GM19328 (cell line): ENCODE data around the gene MYH14.

ENCODE experiments used
- ATAC-seq: cut with Tn5 transposase; IDR thresholded peaks from one replicate; pipeline ENCODE4 v1.9.1; 2021; ENCODE audit warnings: mild to moderate bottlenecking, moderate library complexity; ENCODE audit not compliant: unreplicated experiment

MYH14 gene

DNA sequence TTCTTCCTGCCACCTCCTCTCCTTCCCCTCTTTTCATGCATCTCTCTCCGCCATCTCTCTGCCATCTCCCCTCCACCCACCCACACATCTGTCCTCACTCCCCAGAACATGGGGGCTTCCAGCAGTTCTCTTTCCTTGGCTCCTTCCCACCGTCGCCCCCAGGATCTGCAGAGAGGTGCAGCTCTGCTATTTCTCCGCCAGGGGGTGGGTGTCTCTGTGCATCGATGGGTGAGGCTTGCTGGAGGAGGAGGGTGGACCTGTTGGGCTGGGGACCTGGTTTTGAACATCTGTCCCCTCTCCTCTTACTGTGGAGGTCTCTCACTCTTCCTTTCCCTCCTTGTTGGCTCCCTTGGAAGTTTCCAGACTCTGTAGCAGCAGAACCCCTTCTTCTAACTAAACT lies 51.7 kb downstream of the MYH14 start:
- no peak for ATAC-seq

GRCh38 chr19:50257141-50257540 lies 53.7 kb downstream of the MYH14 start:
- no peak for ATAC-seq

GRCh38 chr19:50258918-50259372 lies 55.5 kb downstream of the MYH14 start:
- no peak for ATAC-seq

DNA sequence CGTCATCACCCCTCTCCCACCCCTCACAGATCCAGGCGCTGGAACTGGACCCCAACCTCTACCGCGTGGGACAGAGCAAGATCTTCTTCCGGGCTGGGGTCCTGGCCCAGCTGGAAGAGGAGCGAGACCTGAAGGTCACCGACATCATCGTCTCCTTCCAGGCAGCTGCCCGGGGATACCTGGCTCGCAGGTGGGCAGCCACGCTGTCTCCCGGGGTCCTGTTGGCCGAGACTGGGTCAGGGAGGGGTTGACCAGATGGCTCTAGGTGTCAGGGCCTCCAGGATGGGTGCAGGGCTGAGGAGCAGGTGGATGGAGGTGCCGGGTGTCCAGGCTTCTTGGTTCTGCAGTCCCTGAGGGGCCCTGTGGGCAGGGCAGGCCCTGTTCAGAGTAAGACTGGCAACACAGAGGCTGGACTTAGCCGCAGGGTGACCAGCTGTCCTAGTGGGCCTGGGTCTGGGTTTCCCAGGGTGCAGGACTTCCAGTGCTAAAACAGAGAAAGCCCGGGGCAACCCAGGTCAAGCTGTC lies 58.1 kb downstream of the MYH14 start:
- no peak for ATAC-seq

DNA sequence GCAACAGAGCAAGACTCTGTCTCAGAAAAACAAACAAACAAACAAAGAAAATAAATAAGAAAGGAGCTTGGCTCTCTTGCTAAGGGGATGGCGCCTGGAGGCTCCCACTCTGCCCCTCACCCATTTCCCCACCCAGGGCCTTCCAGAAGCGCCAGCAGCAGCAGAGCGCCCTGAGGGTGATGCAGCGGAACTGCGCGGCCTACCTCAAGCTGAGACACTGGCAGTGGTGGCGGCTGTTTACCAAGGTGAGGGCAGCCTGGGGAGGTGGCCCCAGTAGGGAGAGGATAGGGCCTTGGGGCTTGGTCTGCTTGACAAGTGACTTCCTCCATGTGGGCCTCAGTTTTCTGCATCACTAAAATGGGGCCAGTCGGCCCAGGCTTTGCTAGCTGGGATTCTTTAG lies 59.8 kb downstream of the MYH14 start:
- ATAC-seq, result no peak

DNA sequence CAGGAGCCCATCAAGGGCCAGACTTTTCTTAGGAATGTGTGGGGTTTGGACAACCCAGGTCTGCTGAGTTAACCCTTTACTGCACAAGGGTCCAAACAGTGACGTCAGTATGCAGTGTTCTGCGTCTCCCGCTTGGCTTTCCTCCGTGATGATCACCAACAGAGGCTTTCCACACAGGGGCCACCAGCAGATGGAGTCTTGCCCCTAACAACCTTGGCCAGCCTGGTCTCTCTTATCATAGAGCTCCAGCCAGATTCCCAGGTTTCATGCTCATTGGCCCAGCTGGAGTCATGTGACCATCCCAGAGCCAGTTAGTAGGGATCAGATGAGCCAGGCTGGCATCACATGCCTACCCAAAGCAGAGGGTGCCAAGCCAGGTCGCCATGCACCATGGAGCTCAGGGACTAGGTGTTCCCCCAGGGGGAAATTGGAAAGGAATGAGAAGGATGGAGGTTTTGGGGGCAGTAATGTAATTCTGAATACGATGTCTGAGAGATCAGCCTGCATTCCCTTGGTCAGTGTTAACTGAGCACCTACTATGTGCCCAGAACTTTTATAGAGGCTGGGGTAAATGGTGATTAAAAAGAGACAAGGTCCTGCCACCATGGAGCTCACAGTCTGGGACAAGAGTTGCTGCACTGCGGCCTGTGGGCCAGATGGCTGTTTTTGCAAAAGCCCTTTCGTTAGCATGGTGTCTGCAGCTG lies 61.2 kb downstream of the MYH14 start:
- ATAC-seq, result no peak

DNA sequence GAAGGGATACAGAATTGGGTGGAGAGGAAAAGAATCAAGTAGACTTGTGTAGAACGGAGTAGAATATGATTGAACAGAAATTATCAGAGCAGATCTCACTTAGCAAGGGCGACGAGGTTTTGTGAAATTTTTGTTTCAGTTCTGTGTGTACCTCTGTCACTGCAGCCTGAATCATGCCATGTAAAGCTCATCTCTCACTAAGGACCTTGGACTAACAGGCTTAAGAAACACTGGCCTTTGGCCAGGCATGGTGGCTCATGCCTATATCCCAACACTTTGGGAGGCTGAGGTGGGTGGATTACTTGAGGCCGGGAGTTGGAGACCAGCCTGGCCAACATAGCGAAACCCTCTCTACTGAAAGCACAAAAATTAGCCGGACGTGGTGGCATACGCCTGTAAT lies 62.6 kb downstream of the MYH14 start:
- no peak for ATAC-seq

DNA sequence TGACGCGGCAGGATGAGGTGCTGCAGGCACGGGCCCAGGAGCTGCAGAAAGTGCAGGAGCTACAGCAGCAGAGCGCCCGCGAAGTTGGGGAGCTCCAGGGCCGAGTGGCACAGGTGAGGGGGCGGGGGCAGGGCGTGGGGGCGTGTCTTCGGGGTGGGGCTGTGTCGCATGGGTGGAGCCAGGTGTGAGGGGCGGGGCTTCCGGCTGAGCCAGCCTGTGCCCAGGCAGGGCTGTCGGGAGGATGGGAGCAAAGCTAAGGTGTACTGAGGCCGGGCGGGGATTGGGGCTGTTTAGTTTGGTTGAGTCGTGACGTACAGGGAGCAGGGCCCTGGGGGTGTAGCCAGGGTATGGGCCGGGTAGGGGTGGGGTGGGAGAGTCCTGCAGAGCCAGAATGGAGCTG lies 63.5 kb downstream of the MYH14 start:
- no peak for ATAC-seq

- ATAC-seq, result no peak
Observed at GRCh38 chr19:50268041-50268440, 64.6 kb downstream of the MYH14 start.

GRCh38 chr19:50268501-50268900 lies 65.1 kb downstream of the MYH14 start:
- no peak for ATAC-seq

DNA sequence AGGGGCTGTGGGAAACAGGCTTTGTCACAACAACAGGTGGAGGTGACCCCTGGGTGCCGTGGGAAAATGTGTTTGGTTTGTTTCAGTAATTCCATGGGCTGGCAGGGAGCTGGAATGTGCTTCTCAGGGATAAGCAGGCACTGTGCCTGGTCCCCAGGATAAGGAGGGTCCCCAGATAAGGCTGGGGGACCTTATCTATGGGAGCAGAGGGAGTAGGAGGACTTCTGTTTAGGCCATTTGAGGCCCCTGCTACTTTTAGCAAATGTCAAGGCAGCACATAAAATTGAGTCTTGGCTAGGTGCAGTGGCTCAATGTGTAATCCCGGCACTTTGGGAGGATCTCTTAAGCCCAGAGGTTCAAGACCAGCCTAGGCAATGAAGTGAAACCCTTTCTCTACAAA lies 66.2 kb downstream of the MYH14 start:
- ATAC-seq, result no peak

GRCh38 chr19:50272263-50272897 lies 69.0 kb downstream of the MYH14 start:
- ATAC-seq, result no peak

DNA sequence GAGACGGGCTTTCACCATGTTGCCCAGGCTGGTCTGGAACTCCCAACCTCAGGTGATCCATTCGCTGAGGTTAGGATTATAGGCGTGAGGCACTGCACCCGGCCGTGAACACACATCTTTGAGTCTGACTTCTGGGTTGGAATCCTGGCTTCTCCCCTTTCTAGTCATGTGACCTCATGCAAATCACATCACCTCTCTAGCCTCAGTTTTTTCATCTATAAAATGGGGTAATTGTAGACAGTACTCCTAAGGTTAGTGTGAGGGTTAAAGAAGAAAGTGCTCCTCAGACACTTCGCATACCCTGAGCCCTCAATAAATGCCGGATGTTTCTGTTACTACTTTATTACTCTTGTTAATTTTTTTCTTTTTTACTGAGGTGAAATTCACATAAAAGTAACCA lies 70.4 kb downstream of the MYH14 start:
- no peak for ATAC-seq

- no peak for ATAC-seq
Observed at GRCh38 chr19:50275577-50276368, 72.4 kb downstream of the MYH14 start.

- no peak for ATAC-seq
Observed at GRCh38 chr19:50276370-50277063, 73.1 kb downstream of the MYH14 start.

GRCh38 chr19:50277966-50278580 lies 74.7 kb downstream of the MYH14 start:
- no peak for ATAC-seq

GRCh38 chr19:50280074-50280473 lies 76.7 kb downstream of the MYH14 start:
- ATAC-seq, result no peak

- no peak for ATAC-seq
Observed at GRCh38 chr19:50280983-50281382, 77.6 kb downstream of the MYH14 start.

- no peak for ATAC-seq
Observed at GRCh38 chr19:50281491-50281890, 78.1 kb downstream of the MYH14 start.

- ATAC-seq, result no peak
Observed at GRCh38 chr19:50285833-50286232, 82.4 kb downstream of the MYH14 start.

GRCh38 chr19:50286443-50286842 lies 83.0 kb downstream of the MYH14 start:
- no peak for ATAC-seq
